H1 (cell line): ENCODE data around the gene SNRNP70. TPM values are rescaled to one million over a fixed set of nuclear protein-coding genes. Genes with fewer than 3 reads are reported as not detected.

ENCODE experiments used
- POU5F1 ChIP-seq: IDR thresholded peaks from 2 replicates; pipeline ENCODE4 v1.6.1; 2011; ENCODE audit warnings: low read depth, mild to moderate bottlenecking, low read length, moderate library complexity
- SAP30 ChIP-seq: fragments of 300-600 bp; sonication (generic); IDR thresholded peaks from 2 replicates; pipeline ENCODE4 v1.7.1; 2012; ENCODE audit warnings: low read length, moderate library complexity, mild to moderate bottlenecking, inconsistent platforms; ENCODE audit not compliant: insufficient read depth, insufficient replicate concordance
- polyA plus RNA-seq, 7 experiments: library from polyadenylated mRNA; depleted of rRNA in 3 of 7; stranded (reverse) in 5 of 7; unstranded in 2 of 7; fragments of >200 nt in 5 of 7; fragments of 200-250 nt in 2 of 7; gene quantifications; 1 replicate in 5 of 7; 2 replicates in 1 of 7; 4 replicates in 1 of 7; pipeline versions ENCODE4 v1.2.1 to v1.2.3, GENCODE V29; 2011 to 2013; ENCODE audit warnings: missing spikeins in 2 of 7, mixed read lengths in 2 of 7
- total RNA-seq: library from RNA; stranded (reverse); fragmentation: NEBNext Ultra II Directional; extraction: Animal tissue kit (Norgen Biotek cat#: 25700); gene quantifications from 2 replicates; pipeline ENCODE4 v1.2.1, GENCODE V29; 2021

The SNRNP70 gene
- total and polyA plus RNA-seq, 2 of the 8 experiments (the other 6 are each of a cell fraction or from before 2014, with no cell fraction given), result 231 to 235 TPM

DNA sequence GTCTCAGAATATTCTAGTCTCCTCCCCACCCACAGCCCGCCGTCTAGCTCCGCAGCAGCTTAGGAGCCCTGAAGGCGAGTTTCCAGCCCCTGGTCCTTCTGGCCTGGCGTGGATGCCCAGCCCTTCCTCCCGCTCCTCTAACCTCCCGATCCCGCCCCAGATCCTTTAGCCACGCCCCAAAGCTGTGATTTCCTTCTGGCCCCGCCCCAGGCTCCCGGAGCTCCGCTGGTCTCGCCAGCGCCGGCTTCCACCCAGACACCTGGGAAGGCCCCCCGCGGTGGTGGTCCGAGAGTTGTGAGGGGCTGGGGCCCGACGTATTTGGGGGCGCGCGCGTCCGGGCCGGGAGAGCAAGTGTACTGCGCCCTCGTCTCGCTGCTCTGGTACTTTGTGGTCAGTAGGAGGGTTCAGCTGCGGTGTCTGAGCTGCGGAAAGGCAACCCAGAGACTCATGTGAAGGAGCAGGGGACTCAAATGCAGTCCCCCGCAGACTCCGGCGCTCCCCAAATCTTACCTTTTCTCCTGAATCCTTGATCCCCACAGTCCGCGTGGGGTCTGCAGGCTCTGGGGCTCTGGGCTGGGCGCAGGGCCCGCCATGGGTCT lies 27.5 kb upstream of the SNRNP70 start, which contains the start of gene CGB7 (continued):
- TF ChIP-seq POU5F1 (no peak), SAP30 (no peak)
- TF ChIP-seq, all 59 proteins: peak for 0
